PC-3 (cell line): ENCODE measurements around the gene DMBX1. TPM values are rescaled to one million over a fixed set of nuclear protein-coding genes. Genes with fewer than 3 reads are reported as not detected.

Experiments used
- ATAC-seq: fragments of 200-7000 bp; cut with Tn5 transposase; 2 replicates; pipeline ENCODE4 v1.9.1; 2020; ENCODE audit warnings: mild to moderate bottlenecking, moderate library complexity
- BruUV-seq: library from RNA; stranded (reverse); fragments of 400-500 nt; replicated peaks from 2 replicates; lab custom pipeline; 2021; lab: Mats Ljungman, UMichigan
- CTCF ChIA-PET: fragments of 300-600 bp; sonication (Branson Sonifier 250); formaldehyde crosslinking; loops from one replicate; lab custom pipeline; 2022; ENCODE audit warnings: antibody characterized with exemption; lab: Charles Lee
- POLR2A ChIA-PET: fragments of 300-600 bp; sonication (Branson Sonifier 250); formaldehyde crosslinking; loops from one replicate; lab custom pipeline; 2022; ENCODE audit warnings: antibody characterized with exemption; ENCODE audit not compliant: unreplicated experiment; lab: Charles Lee
- DNase-seq: peaks from one replicate; pipeline ENCODE4 v3.0.0-alpha.2; 2015
- H2AFZ ChIP-seq: fragments of 300-600 bp; sonication (generic); 2 replicates; pipeline ENCODE4 v1.6.0; 2016; ENCODE audit warnings: antibody characterized with exemption, low read length
- H3F3A ChIP-seq: fragments of 300-600 bp; sonication (generic); one replicate; pipeline ENCODE4 v1.6.0; 2017; ENCODE audit warnings: antibody characterized with exemption, low read length, control low read depth, mild to moderate bottlenecking; ENCODE audit not compliant: unreplicated experiment
- H3K27ac ChIP-seq: fragments of 300-600 bp; sonication (generic); 2 replicates; pipeline ENCODE4 v1.5.1; 2016; ENCODE audit warnings: mild to moderate bottlenecking, low read length
- H3K27me3 ChIP-seq: fragments of 300-600 bp; sonication (generic); 2 replicates; pipeline ENCODE4 v1.6.1; 2016; ENCODE audit warnings: low read length, mixed read lengths
- H3K36me3 ChIP-seq: fragments of 300-600 bp; sonication (generic); 2 replicates; pipeline ENCODE4 v1.6.1; 2016; ENCODE audit warnings: low read depth, mixed run types, low read length, mixed read lengths
- H3K4me1 ChIP-seq: fragments of 300-600 bp; sonication (generic); 2 replicates; pipeline ENCODE4 v1.5.1; 2016; ENCODE audit warnings: low read length; ENCODE audit not compliant: insufficient read depth
- H3K4me2 ChIP-seq: fragments of 300-600 bp; sonication (generic); 2 replicates; pipeline ENCODE4 v1.6.0; 2016; ENCODE audit warnings: low read length
- H3K4me3 ChIP-seq: fragments of 300-600 bp; sonication (generic); 2 replicates; pipeline ENCODE4 v1.5.1; 2016; ENCODE audit warnings: mild to moderate bottlenecking, low read length, mixed read lengths
- H3K79me2 ChIP-seq: fragments of 300-600 bp; sonication (generic); 2 replicates; pipeline ENCODE4 v1.6.1; 2017; ENCODE audit warnings: low read length, mixed read lengths
- H3K9ac ChIP-seq: fragments of 300-600 bp; sonication (generic); 2 replicates; pipeline ENCODE4 v1.6.0; 2016; ENCODE audit warnings: mild to moderate bottlenecking, low read length
- H3K9me2 ChIP-seq: fragments of 300-600 bp; sonication (generic); replicated peaks from 2 replicates; pipeline ENCODE4 v1.6.1; 2016; ENCODE audit warnings: mixed run types, low read length, mixed read lengths
- H3K9me3 ChIP-seq: fragments of 300-600 bp; sonication (generic); 2 replicates; pipeline ENCODE4 v1.6.1; 2016; ENCODE audit warnings: low read length, mixed read lengths
- H4K20me1 ChIP-seq: fragments of 300-600 bp; sonication (generic); 2 replicates; pipeline ENCODE4 v1.6.1; 2016; ENCODE audit warnings: low read length, mixed read lengths
- CTCF ChIP-seq: fragments of 300-600 bp; sonication (generic); conservative IDR thresholded peaks from 2 replicates; pipeline ENCODE4 v1.5.1; 2017; ENCODE audit warnings: antibody characterized with exemption, low read depth, mild to moderate bottlenecking, low read length
- EZH2 ChIP-seq: fragments of 300-600 bp; sonication (generic); IDR thresholded peaks from one replicate; pipeline ENCODE4 v1.6.1; 2017; ENCODE audit warnings: antibody characterized with exemption, mild to moderate bottlenecking, low read length; ENCODE audit not compliant: unreplicated experiment
- EZH2phosphoT487 ChIP-seq: fragments of 300-600 bp; sonication (generic); IDR thresholded peaks from 2 replicates; pipeline ENCODE4 v1.6.1; 2018; ENCODE audit warnings: mild to moderate bottlenecking, antibody characterized with exemption, low read length, borderline replicate concordance
- intact Hi-C: fragments of 100-400 bp; cut with micrococcal nuclease; formaldehyde crosslinking; loops from 2 replicates; pipeline ENCODE4 v1.9.0; 2023
- total RNA-seq: library from RNA; depleted of rRNA; stranded (reverse); fragments of >200 nt; gene quantifications from 2 replicates; pipeline ENCODE4 v1.2.3, GENCODE V29; 2014

Gene DMBX1
- total RNA-seq, 1 experiment from 2014 or later, result 2.4 TPM

- Histone ChIP-seq H3F3A (no peaks in the 10 kb centered on the region), H3K27me3 (no peaks in the 10 kb centered on the region), H3K36me3 (no peaks in the 10 kb centered on the region), H3K4me2 (no peak overlapping the region), H3K27ac (no peak overlapping the region), H4K20me1 (no peaks in the 10 kb centered on the region), H3K9ac (no peak overlapping the region), H3K4me1 (no peaks in the 10 kb centered on the region; the same call in 1 of the 2 replicates), H3K9me3 (no peaks in the 10 kb centered on the region), H3K79me2 (no peaks in the 10 kb centered on the region), H3K4me3 (no peak overlapping the region), H2AFZ (no peak overlapping the region), H3K9me2 (no peaks in the 10 kb centered on the region)
- TF ChIP-seq EZH2phosphoT487 (no peak), CTCF (0 out of 2 replicates have a peak, but pooled peaks have one; percentile 21)
- intact Hi-C loops, result loop anchor here (2.0 to 10.0 kb wide), 2 partner anchors 31 to 279 kb away; no protein-coding TSS in a partner anchor
- ChIA-PET CTCF (interaction anchor here (0.6 to 1.5 kb wide), 2 partner anchors 28 to 83 kb away, joined by 3 to 13 read pairs; no protein-coding TSS in a partner anchor), POLR2A (no interaction called here)
- DNase-seq, result no peak
- no peak for ATAC-seq
- BruUV-seq, result no TSS peak
Observed at GRCh38 chr1:46445773-46446256, 43.8 kb upstream of the DMBX1 start.

GRCh38 chr1:46446646-46447498 lies 42.8 kb upstream of the DMBX1 start:
- intact Hi-C loops, result loop anchor here (1.0 to 10.0 kb wide), 3 partner anchors 30 to 278 kb away; no protein-coding TSS in a partner anchor
- no peaks in the 10 kb centered on the region for H3K79me2 ChIP-seq
- no peaks in the 10 kb centered on the region for H3K36me3 ChIP-seq
- no peaks in the 10 kb centered on the region for H4K20me1 ChIP-seq
- no TSS peak for BruUV-seq
- ChIA-PET POLR2A (no interaction called here), CTCF (interaction anchor here (0.5 to 1.5 kb wide), 9 partner anchors 8 to 1187 kb away, joined by 3 to 13 read pairs (median 3); a partner anchor contains a TSS)
- no peaks in the 10 kb centered on the region for H3F3A ChIP-seq
- H3K4me3 ChIP-seq, result no peak overlapping the region
- H2AFZ ChIP-seq, result no peak overlapping the region
- no peak overlapping the region for H3K9ac ChIP-seq
- H3K27ac ChIP-seq, result no peak overlapping the region
- TF ChIP-seq CTCF, result peak; percentile 95
- no peak for TF ChIP-seq EZH2phosphoT487
- TF ChIP-seq EZH2, result no peak
- H3K4me1 ChIP-seq, result no peaks in the 10 kb centered on the region; the same call in 1 of the 2 replicates
- no peaks in the 10 kb centered on the region for H3K9me2 ChIP-seq
- peak; percentile 64 for ATAC-seq
- no peaks in the 10 kb centered on the region for H3K9me3 ChIP-seq
- no peaks in the 10 kb centered on the region for H3K27me3 ChIP-seq
- peak; percentile 84 for DNase-seq
- H3K4me2 ChIP-seq, result no peak overlapping the region
